Measurements from ENCODE around the gene NPAS3. TPM values are rescaled to one million over a fixed set of nuclear protein-coding genes. Genes with fewer than 3 reads are reported as not detected.

Gene NPAS3
- total and polyA plus RNA-seq, 2 of the 13 experiments (the other 11 are each of a cell fraction or from before 2014, with no cell fraction given), result not detected

DNA sequence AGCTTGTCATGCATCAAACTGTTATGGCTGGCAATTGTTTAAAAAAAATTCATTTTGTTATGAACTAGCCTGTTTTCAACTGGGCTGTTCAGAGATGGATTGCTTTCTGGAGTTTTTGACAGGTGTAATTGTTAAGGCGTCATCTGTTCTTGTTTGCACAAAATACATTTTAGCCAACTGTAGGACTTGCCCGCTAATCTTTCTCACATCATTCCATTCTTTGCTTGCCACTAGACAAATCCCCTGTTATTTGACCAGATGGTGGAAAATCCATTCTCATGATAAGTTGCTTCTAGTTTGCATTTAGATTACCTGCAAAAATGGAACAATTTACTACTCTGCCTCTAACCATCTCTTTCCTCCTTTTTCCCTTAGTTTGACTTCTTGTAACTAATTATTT lies 114.3 kb downstream of the NPAS3 start (continued):
- TF ChIP-seq HNF4A (CRISPR knock-in tag; IDR thresholded peaks at IDR 0.05) (no peak), ZNF547 (CRISPR knock-in tag; IDR thresholded peaks at IDR 0.05) (no peak), HMG20B (CRISPR knock-in tag; conservative IDR thresholded peaks at IDR 0.05) (no peak), LCORL (IDR thresholded peaks at IDR 0.05) (no peak), LCORL (CRISPR knock-in tag; IDR thresholded peaks at IDR 0.05) (no peak), ZNF263 (CRISPR knock-in tag; IDR thresholded peaks at IDR 0.05) (no peak), ZNF484 (CRISPR knock-in tag; IDR thresholded peaks at IDR 0.05; ENCODE audit: borderline replicate concordance, low read depth) (no peak), GLI4 (CRISPR knock-in tag; IDR thresholded peaks at IDR 0.05; ENCODE audit: borderline replicate concordance) (no peak)
- TF ChIP-seq, protein P1, sequence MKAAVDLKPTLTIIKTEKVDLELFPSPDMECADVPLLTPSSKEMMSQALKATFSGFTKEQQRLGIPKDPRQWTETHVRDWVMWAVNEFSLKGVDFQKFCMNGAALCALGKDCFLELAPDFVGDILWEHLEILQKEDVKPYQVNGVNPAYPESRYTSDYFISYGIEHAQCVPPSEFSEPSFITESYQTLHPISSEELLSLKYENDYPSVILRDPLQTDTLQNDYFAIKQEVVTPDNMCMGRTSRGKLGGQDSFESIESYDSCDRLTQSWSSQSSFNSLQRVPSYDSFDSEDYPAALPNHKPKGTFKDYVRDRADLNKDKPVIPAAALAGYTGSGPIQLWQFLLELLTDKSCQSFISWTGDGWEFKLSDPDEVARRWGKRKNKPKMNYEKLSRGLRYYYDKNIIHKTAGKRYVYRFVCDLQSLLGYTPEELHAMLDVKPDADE (CRISPR knock-in tag; IDR thresholded peaks at IDR 0.05), result no peak
- TF ChIP-seq, protein P2, sequence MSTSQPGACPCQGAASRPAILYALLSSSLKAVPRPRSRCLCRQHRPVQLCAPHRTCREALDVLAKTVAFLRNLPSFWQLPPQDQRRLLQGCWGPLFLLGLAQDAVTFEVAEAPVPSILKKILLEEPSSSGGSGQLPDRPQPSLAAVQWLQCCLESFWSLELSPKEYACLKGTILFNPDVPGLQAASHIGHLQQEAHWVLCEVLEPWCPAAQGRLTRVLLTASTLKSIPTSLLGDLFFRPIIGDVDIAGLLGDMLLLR (CRISPR knock-in tag; IDR thresholded peaks at IDR 0.05), result no peak
- TF ChIP-seq, protein P3, sequence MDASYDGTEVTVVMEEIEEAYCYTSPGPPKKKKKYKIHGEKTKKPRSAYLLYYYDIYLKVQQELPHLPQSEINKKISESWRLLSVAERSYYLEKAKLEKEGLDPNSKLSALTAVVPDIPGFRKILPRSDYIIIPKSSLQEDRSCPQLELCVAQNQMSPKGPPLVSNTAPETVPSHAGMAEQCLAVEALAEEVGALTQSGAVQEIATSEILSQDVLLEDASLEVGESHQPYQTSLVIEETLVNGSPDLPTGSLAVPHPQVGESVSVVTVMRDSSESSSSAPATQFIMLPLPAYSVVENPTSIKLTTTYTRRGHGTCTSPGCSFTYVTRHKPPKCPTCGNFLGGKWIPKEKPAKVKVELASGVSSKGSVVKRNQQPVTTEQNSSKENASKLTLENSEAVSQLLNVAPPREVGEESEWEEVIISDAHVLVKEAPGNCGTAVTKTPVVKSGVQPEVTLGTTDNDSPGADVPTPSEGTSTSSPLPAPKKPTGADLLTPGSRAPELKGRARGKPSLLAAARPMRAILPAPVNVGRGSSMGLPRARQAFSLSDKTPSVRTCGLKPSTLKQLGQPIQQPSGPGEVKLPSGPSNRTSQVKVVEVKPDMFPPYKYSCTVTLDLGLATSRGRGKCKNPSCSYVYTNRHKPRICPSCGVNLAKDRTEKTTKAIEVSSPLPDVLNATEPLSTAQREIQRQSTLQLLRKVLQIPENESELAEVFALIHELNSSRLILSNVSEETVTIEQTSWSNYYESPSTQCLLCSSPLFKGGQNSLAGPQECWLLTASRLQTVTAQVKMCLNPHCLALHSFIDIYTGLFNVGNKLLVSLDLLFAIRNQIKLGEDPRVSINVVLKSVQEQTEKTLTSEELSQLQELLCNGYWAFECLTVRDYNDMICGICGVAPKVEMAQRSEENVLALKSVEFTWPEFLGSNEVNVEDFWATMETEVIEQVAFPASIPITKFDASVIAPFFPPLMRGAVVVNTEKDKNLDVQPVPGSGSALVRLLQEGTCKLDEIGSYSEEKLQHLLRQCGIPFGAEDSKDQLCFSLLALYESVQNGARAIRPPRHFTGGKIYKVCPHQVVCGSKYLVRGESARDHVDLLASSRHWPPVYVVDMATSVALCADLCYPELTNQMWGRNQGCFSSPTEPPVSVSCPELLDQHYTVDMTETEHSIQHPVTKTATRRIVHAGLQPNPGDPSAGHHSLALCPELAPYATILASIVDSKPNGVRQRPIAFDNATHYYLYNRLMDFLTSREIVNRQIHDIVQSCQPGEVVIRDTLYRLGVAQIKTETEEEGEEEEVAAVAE (CRISPR knock-in tag; IDR thresholded peaks at IDR 0.05; ENCODE audit: borderline replicate concordance), result no peak

Measured in HepG2 (cell line).